ENCODE results near the gene KCNH1.

KCNH1 gene

DNA sequence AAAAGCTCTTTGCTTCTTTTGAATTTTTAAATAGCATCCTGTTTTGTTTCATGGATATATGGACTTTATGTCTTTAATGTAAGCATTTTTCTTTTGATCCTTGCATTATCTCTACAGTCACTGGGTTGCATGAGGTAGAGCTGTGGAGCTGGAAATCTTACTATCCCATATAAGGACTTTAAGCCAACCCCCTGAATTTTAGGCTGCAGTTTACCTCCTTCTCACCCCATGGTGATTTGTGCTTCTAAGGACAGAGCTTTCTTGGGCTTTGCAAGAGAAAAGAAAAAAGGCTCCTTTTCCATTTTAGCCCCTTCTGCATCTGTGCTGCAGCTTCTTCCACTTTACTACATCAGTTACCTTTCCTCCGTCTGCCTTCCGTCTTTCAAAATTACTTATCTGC lies 431.4 kb downstream of the KCNH1 start:
- H3K27ac ChIP-seq (ENCODE audit: insufficient read depth, low read length, poor library complexity, severe bottlenecking): no peak overlapping the region
- no peak overlapping the region for H3K4me3 ChIP-seq (ENCODE audit: insufficient read depth, low read depth, low read length, poor library complexity, severe bottlenecking)
- H3K9me3 ChIP-seq (ENCODE audit: control insufficient read depth, low read length): no peaks in the 10 kb centered on the region
- H3K36me3 ChIP-seq (ENCODE audit: control insufficient read depth, insufficient read depth, low read length): no peaks in the 10 kb centered on the region
- H3K27me3 ChIP-seq (replicated peaks; ENCODE audit: control insufficient read depth, insufficient read depth, low read length, poor library complexity, severe bottlenecking): no peaks in the 10 kb centered on the region
- no peaks in the 10 kb centered on the region for H3K4me1 ChIP-seq (ENCODE audit: control insufficient read depth, insufficient read depth, low read length, poor library complexity, severe bottlenecking)
- DNase-seq: no peak

GRCh38 chr1:210700511-210700910 lies 433.4 kb downstream of the KCNH1 start:
- Histone ChIP-seq H3K9me3 (ENCODE audit: control insufficient read depth, low read length) (no peaks in the 10 kb centered on the region), H3K27ac (ENCODE audit: insufficient read depth, low read length, poor library complexity, severe bottlenecking) (no peak overlapping the region), H3K4me3 (ENCODE audit: insufficient read depth, low read depth, low read length, poor library complexity, severe bottlenecking) (no peak overlapping the region), H3K4me1 (ENCODE audit: control insufficient read depth, insufficient read depth, low read length, poor library complexity, severe bottlenecking) (no peaks in the 10 kb centered on the region), H3K36me3 (ENCODE audit: control insufficient read depth, insufficient read depth, low read length) (no peaks in the 10 kb centered on the region), H3K27me3 (replicated peaks; ENCODE audit: control insufficient read depth, insufficient read depth, low read length, poor library complexity, severe bottlenecking) (no peaks in the 10 kb centered on the region)
- no peak for DNase-seq

DNA sequence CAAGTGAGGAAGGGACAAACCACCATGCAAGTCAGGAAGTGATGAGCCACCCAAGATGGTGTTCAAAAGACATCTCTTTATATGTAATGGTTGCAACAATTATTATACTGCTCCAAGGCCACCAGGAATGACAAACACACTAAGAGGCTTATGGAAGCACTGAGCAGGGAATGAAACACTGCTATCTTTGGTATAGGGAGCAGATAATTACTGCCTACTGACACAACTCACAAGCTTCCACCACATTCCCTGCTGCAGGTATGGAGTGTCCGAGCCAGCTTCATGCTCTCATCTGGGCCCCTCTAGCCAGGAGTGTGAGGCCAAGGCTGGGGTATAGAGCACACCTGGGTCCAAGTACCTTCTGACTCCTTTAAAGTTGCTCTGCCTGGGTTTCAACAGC lies 433.9 kb downstream of the KCNH1 start:
- H3K9me3 ChIP-seq (ENCODE audit: control insufficient read depth, low read length): no peaks in the 10 kb centered on the region
- no peaks in the 10 kb centered on the region for H3K36me3 ChIP-seq (ENCODE audit: control insufficient read depth, insufficient read depth, low read length)
- no peak overlapping the region for H3K27ac ChIP-seq (ENCODE audit: insufficient read depth, low read length, poor library complexity, severe bottlenecking)
- no peaks in the 10 kb centered on the region for H3K27me3 ChIP-seq (replicated peaks; ENCODE audit: control insufficient read depth, insufficient read depth, low read length, poor library complexity, severe bottlenecking)
- DNase-seq: no peak
- no peak overlapping the region for H3K4me3 ChIP-seq (ENCODE audit: insufficient read depth, low read depth, low read length, poor library complexity, severe bottlenecking)
- H3K4me1 ChIP-seq (ENCODE audit: control insufficient read depth, insufficient read depth, low read length, poor library complexity, severe bottlenecking): no peaks in the 10 kb centered on the region

DNA sequence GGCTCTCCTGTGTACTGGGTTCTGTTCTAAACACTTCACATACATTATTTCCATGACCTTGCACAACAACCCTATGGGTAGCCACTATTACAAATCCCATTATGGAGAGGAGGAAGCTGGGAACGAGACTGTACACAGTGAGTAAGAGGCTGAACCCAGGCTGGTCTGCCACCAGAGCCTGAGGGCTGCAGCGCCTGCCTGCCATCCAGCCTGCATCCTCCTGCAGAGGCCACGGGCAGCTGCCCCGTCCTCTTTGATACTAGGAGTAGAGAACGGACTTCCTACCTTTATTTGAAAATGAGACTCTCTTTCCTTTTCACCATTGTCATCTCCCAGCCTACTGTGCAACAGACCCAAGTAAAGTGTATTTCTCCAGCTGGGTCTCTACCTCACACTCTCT lies 435.3 kb downstream of the KCNH1 start:
- no peaks in the 10 kb centered on the region for H3K36me3 ChIP-seq (ENCODE audit: control insufficient read depth, insufficient read depth, low read length)
- H3K27me3 ChIP-seq (replicated peaks; ENCODE audit: control insufficient read depth, insufficient read depth, low read length, poor library complexity, severe bottlenecking): no peaks in the 10 kb centered on the region
- no peak for DNase-seq
- H3K27ac ChIP-seq (ENCODE audit: insufficient read depth, low read length, poor library complexity, severe bottlenecking): no peak overlapping the region
- H3K4me1 ChIP-seq (ENCODE audit: control insufficient read depth, insufficient read depth, low read length, poor library complexity, severe bottlenecking): no peaks in the 10 kb centered on the region
- H3K9me3 ChIP-seq (ENCODE audit: control insufficient read depth, low read length): no peaks in the 10 kb centered on the region
- no peak overlapping the region for H3K4me3 ChIP-seq (ENCODE audit: insufficient read depth, low read depth, low read length, poor library complexity, severe bottlenecking)

- no peak overlapping the region for H3K27ac ChIP-seq (ENCODE audit: insufficient read depth, low read length, poor library complexity, severe bottlenecking)
- H3K4me3 ChIP-seq (ENCODE audit: insufficient read depth, low read depth, low read length, poor library complexity, severe bottlenecking): no peak overlapping the region
- no peaks in the 10 kb centered on the region for H3K4me1 ChIP-seq (ENCODE audit: control insufficient read depth, insufficient read depth, low read length, poor library complexity, severe bottlenecking)
- H3K27me3 ChIP-seq (replicated peaks; ENCODE audit: control insufficient read depth, insufficient read depth, low read length, poor library complexity, severe bottlenecking): no peaks in the 10 kb centered on the region
- no peaks in the 10 kb centered on the region for H3K9me3 ChIP-seq (ENCODE audit: control insufficient read depth, low read length)
- no peaks in the 10 kb centered on the region for H3K36me3 ChIP-seq (ENCODE audit: control insufficient read depth, insufficient read depth, low read length)
- no peak for DNase-seq
These were observed 436.8 kb downstream of the KCNH1 start for GRCh38 chr1:210697185-210697584.

DNA sequence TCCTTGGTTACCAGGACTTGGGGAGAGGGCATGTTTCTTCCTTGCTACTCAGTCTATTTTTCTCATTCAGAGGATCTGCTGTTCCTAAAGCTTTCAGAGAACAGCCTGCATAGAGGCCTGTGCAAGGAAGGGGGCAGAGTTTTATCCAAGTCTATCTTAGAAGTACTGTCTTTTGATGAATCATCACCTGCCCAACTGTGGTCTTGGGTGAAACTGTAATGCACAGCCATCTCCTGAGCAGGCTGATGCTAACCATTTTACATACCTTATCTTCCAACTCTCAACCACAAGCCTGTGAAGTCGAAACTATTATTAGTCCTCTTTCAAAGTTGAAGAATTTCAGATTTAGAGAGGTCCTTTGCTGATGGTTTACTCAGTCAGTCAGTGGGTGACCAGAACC lies 437.2 kb downstream of the KCNH1 start:
- DNase-seq: no peak
- Histone ChIP-seq H3K4me1 (ENCODE audit: control insufficient read depth, insufficient read depth, low read length, poor library complexity, severe bottlenecking) (no peaks in the 10 kb centered on the region), H3K4me3 (ENCODE audit: insufficient read depth, low read depth, low read length, poor library complexity, severe bottlenecking) (no peak overlapping the region), H3K27me3 (replicated peaks; ENCODE audit: control insufficient read depth, insufficient read depth, low read length, poor library complexity, severe bottlenecking) (no peaks in the 10 kb centered on the region), H3K36me3 (ENCODE audit: control insufficient read depth, insufficient read depth, low read length) (no peaks in the 10 kb centered on the region), H3K9me3 (ENCODE audit: control insufficient read depth, low read length) (no peaks in the 10 kb centered on the region), H3K27ac (ENCODE audit: insufficient read depth, low read length, poor library complexity, severe bottlenecking) (no peak overlapping the region)

- H3K27ac ChIP-seq (ENCODE audit: insufficient read depth, low read length, poor library complexity, severe bottlenecking): no peak overlapping the region
- H3K4me1 ChIP-seq (ENCODE audit: control insufficient read depth, insufficient read depth, low read length, poor library complexity, severe bottlenecking): no peaks in the 10 kb centered on the region
- no peak overlapping the region for H3K4me3 ChIP-seq (ENCODE audit: insufficient read depth, low read depth, low read length, poor library complexity, severe bottlenecking)
- no peaks in the 10 kb centered on the region for H3K27me3 ChIP-seq (replicated peaks; ENCODE audit: control insufficient read depth, insufficient read depth, low read length, poor library complexity, severe bottlenecking)
- H3K9me3 ChIP-seq (ENCODE audit: control insufficient read depth, low read length): no peaks in the 10 kb centered on the region
- DNase-seq: no peak
- H3K36me3 ChIP-seq (ENCODE audit: control insufficient read depth, insufficient read depth, low read length): no peaks in the 10 kb centered on the region
These were observed 438.9 kb downstream of the KCNH1 start for GRCh38 chr1:210695026-210695425.

GRCh38 chr1:210692796-210693195 lies 441.2 kb downstream of the KCNH1 start:
- Histone ChIP-seq H3K27ac (ENCODE audit: insufficient read depth, low read length, poor library complexity, severe bottlenecking) (no peak overlapping the region), H3K4me1 (ENCODE audit: control insufficient read depth, insufficient read depth, low read length, poor library complexity, severe bottlenecking) (no peaks in the 10 kb centered on the region), H3K9me3 (ENCODE audit: control insufficient read depth, low read length) (no peaks in the 10 kb centered on the region), H3K4me3 (ENCODE audit: insufficient read depth, low read depth, low read length, poor library complexity, severe bottlenecking) (no peak overlapping the region), H3K27me3 (replicated peaks; ENCODE audit: control insufficient read depth, insufficient read depth, low read length, poor library complexity, severe bottlenecking) (no peaks in the 10 kb centered on the region), H3K36me3 (ENCODE audit: control insufficient read depth, insufficient read depth, low read length) (no peaks in the 10 kb centered on the region)
- DNase-seq: no peak

- no peaks in the 10 kb centered on the region for H3K27me3 ChIP-seq (replicated peaks; ENCODE audit: control insufficient read depth, insufficient read depth, low read length, poor library complexity, severe bottlenecking)
- no peaks in the 10 kb centered on the region for H3K9me3 ChIP-seq (ENCODE audit: control insufficient read depth, low read length)
- H3K4me1 ChIP-seq (ENCODE audit: control insufficient read depth, insufficient read depth, low read length, poor library complexity, severe bottlenecking): no peaks in the 10 kb centered on the region
- H3K36me3 ChIP-seq (ENCODE audit: control insufficient read depth, insufficient read depth, low read length): no peaks in the 10 kb centered on the region
- DNase-seq: no peak
- H3K4me3 ChIP-seq (ENCODE audit: insufficient read depth, low read depth, low read length, poor library complexity, severe bottlenecking): no peak overlapping the region
- H3K27ac ChIP-seq (ENCODE audit: insufficient read depth, low read length, poor library complexity, severe bottlenecking): no peak overlapping the region
These were observed 442.8 kb downstream of the KCNH1 start for GRCh38 chr1:210691039-210691610.

DNA sequence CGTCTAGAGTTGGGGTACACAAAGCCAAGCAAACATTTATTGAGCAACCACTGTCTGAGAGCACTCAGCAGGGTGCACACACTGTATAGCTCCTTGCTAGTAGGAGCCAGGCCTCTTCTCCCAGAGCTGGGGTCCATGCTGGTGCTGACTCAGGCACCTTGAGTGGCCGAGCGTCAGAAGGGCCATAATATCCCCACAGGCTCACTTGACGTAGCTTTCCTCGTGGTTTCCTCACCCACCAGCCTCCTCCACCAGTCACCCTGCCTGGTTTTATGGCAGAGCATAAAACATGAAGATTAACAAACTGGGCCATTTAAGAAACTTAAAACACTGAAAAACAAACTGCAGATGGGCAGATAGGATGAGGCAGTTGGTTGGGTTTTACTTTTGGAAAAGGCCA lies 443.7 kb downstream of the KCNH1 start:
- H3K27ac ChIP-seq (ENCODE audit: insufficient read depth, low read length, poor library complexity, severe bottlenecking): no peak overlapping the region
- H3K36me3 ChIP-seq (ENCODE audit: control insufficient read depth, insufficient read depth, low read length): no peaks in the 10 kb centered on the region
- H3K4me3 ChIP-seq (ENCODE audit: insufficient read depth, low read depth, low read length, poor library complexity, severe bottlenecking): no peak overlapping the region
- H3K9me3 ChIP-seq (ENCODE audit: control insufficient read depth, low read length): no peaks in the 10 kb centered on the region
- no peaks in the 10 kb centered on the region for H3K4me1 ChIP-seq (ENCODE audit: control insufficient read depth, insufficient read depth, low read length, poor library complexity, severe bottlenecking)
- DNase-seq: no peak
- H3K27me3 ChIP-seq (replicated peaks; ENCODE audit: control insufficient read depth, insufficient read depth, low read length, poor library complexity, severe bottlenecking): no peaks in the 10 kb centered on the region

DNA sequence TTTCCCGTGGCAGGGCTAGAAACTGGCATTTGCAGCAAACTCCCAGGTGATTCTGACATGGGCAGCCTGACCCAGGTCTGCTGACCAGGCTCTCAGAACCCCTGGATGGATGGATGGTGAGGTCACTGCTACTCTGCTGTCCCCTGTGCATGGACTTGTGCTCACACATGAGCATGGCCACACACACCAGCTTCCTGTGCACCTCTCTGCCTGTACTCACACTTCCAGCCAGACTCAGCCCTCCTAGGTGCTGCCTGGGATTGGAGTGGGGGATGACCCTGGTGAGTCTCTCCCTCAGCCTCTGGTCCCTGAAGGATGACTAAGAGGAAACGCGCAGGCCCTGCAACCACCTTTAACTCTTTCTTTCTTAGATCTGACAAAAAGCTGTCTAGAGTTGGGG lies 444.1 kb downstream of the KCNH1 start:
- Histone ChIP-seq H3K27me3 (replicated peaks; ENCODE audit: control insufficient read depth, insufficient read depth, low read length, poor library complexity, severe bottlenecking) (no peaks in the 10 kb centered on the region), H3K36me3 (ENCODE audit: control insufficient read depth, insufficient read depth, low read length) (no peaks in the 10 kb centered on the region), H3K27ac (ENCODE audit: insufficient read depth, low read length, poor library complexity, severe bottlenecking) (no peak overlapping the region), H3K9me3 (ENCODE audit: control insufficient read depth, low read length) (no peaks in the 10 kb centered on the region), H3K4me3 (ENCODE audit: insufficient read depth, low read depth, low read length, poor library complexity, severe bottlenecking) (no peak overlapping the region), H3K4me1 (ENCODE audit: control insufficient read depth, insufficient read depth, low read length, poor library complexity, severe bottlenecking) (no peaks in the 10 kb centered on the region)
- no peak for DNase-seq
